PC-9 (cell line): Measurements from ENCODE around the gene HSD11B1L.

Experiments used
- EZH2 ChIP-seq: fragments of 200-600 bp; sonication (generic); IDR thresholded peaks from 2 replicates; pipeline ENCODE4 v1.8.0; 2017; ENCODE audit warnings: antibody characterized with exemption, low read depth
- TF ChIP-seq, protein P1 (sequence below): fragments of 200-600 bp; sonication (generic); conservative IDR thresholded peaks from 2 replicates; pipeline ENCODE4 v1.6.1; 2017; ENCODE audit warnings: mixed run types, antibody characterized with exemption, mild to moderate bottlenecking, moderate library complexity

- TF ChIP-seq, protein P1, sequence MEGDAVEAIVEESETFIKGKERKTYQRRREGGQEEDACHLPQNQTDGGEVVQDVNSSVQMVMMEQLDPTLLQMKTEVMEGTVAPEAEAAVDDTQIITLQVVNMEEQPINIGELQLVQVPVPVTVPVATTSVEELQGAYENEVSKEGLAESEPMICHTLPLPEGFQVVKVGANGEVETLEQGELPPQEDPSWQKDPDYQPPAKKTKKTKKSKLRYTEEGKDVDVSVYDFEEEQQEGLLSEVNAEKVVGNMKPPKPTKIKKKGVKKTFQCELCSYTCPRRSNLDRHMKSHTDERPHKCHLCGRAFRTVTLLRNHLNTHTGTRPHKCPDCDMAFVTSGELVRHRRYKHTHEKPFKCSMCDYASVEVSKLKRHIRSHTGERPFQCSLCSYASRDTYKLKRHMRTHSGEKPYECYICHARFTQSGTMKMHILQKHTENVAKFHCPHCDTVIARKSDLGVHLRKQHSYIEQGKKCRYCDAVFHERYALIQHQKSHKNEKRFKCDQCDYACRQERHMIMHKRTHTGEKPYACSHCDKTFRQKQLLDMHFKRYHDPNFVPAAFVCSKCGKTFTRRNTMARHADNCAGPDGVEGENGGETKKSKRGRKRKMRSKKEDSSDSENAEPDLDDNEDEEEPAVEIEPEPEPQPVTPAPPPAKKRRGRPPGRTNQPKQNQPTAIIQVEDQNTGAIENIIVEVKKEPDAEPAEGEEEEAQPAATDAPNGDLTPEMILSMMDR = no peak
- TF ChIP-seq EZH2 = no peak
These were observed 29.5 kb upstream of the HSD11B1L start for GRCh38 chr19:5651361-5651760.
